MV-4-11 (cell line): ENCODE results near the gene MAPK14.

ENCODE experiments used
- DNase-seq: peaks from one replicate; lab custom pipeline; 2025; lab: John Stamatoyannopoulos, UW

The MAPK14 gene

DNA sequence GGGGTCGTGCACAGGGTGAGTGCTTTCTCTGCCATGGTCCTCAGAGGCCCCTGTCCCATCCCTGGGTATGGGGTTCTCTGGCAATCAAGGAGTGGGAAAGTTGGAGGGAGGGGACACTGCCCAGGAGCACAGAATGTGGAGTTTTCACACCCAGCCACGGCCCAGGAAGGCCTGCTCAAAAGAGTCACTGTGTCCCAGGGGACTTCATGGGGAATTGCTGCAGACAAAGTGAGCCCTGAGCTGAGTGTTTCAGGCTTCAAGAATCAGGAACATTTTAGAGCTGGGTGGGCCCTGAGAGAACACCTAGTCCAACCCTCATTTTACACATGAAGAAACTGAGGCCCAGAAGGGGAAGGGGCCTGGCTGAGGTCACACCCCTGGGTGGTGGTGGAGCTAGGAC lies 108.4 kb downstream of the MAPK14 start:
- no peak for DNase-seq

- DNase-seq: no peak
Observed at GRCh38 chr6:36136551-36136950, 108.9 kb downstream of the MAPK14 start.

GRCh38 chr6:36138667-36139066 lies 111.1 kb downstream of the MAPK14 start:
- no peak for DNase-seq

- DNase-seq: peak; percentile 13
Observed at GRCh38 chr6:36139431-36139830, 111.8 kb downstream of the MAPK14 start.

DNA sequence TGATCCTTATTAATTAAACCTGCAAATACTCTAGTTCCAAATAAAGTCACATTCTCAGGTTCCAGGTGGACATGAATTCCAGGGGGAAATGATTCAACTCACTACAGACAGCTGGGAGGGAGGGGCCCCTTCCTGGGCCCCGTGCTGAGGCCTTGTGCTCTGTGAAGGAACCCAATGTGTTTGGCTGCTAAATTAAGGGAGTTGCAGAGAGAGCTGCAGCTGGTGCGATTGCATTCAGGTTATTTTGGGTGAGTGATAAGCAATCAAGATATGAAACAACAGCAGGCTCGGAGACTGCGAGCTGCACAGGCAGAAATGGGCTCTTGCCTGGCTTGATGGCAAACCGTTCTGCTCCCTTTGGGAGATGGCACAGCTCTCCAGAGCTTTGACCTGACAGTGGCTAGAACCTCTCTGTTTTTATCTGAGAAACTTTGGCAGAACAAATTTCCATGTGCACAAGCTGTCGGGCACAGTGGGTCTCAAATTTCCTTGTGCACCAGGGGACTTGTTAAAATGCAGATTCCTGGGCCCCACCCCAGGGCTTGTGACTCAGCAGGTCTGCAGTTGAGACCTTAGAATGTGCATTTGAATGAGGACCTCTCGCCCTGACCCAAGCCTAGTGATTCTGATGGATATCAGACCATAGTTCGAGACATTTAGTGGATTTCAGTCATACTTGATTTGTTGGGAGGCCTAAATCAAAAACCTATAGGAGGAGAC lies 112.5 kb downstream of the MAPK14 start:
- DNase-seq: peak; percentile 17

GRCh38 chr6:36141091-36141490 lies 113.5 kb downstream of the MAPK14 start:
- peak; percentile 40 for DNase-seq

DNA sequence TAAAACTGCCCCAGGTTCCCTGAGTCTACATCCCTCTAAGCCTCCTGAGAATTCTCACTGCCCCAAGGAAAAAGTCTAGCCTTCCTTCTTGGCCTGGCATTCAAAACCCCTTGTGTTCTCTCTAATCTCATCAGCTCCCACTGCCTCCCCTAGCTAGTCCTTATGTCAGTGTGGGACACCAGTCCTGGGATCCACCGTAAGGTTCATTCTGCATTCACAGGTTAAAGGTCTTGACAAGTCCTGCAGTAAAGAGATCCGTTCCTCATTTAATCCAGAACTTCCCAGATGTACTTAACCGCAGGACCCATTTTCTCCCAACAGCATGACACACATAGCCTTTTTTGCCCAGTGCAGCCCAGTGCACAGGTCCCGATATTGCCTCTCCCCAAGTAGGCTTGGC lies 114.4 kb downstream of the MAPK14 start:
- DNase-seq: no peak

GRCh38 chr6:36142971-36143838 lies 115.6 kb downstream of the MAPK14 start:
- peak; percentile 84 for DNase-seq

DNA sequence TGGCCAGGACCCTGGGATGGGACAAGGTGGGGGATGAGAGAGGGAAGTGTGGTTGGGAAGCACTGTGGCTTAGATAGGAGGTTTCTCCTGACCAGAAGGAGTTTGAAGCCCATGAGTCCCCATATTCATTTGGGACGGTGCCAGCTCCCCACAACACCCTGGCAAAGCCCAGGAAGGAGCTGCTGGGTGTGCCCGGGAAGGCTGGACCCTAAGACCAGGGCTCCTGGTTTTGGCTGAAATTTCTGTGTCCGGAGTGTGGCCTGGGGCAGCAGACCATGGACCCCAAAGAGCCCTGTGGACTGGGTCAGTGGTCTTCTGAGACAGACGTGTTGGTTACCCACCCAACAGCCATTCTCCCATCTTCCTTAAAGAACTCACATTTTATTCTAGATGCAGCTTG lies 117.9 kb downstream of the MAPK14 start:
- DNase-seq: no peak

DNA sequence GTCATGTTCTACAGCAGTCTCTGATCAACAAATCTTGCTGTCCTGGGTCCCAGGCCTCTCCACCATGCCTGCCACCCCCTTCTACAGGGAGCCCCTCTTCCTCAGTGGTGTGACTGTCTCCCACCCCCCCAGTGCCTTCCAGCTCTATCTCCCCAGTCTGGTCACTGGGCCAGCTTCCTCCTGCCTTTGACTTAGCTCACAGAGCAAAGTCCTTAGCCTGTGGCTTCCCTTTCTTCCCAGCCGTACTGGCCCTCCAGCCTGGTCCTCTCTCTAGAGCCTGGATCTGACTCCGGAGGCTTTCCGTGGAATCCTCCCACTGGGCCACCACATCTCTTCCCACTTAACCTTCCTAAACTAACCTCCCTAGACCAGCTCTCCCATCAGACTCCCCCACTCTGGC lies 119.7 kb downstream of the MAPK14 start:
- DNase-seq: no peak

- no peak for DNase-seq
Observed at GRCh38 chr6:36149476-36149875, 121.9 kb downstream of the MAPK14 start.

DNA sequence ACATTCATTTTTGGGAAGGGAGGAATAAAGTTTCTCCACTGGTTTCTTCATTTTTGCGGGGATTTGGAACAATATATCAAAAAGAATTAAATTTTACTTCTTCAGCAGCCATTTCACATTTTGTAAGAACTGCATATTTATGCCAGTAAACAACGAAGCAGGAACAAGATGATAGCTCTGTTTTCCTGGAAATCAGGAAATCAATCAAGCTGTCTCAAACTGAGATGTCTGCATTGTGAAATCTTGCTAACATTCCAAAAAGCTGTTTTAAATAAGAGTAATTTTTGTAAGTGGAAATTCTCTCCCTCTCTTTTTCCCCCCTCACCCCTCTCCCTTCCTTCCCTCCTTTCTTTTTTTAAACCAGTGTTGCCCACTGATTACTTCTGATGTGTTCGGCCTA lies 122.7 kb downstream of the MAPK14 start:
- no peak for DNase-seq

- no peak for DNase-seq
Observed at GRCh38 chr6:36154286-36154685, 126.7 kb downstream of the MAPK14 start.

DNA sequence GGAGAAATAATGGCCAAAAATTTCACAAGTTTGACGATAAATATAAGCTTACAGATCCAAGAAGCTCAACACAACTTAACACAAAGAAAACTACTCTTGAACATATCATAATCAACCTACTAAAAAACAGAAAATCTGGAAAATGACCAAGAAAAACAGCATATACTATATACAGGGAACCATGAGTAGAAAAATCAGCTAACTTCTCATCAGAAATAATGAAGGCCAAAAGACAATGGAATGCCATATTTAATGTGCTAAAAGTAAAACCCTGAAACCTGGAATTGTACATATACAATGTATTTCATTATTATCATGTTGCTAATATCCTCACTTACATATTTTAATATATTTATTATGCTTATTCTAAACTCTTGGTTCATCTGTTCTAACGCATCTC lies 128.1 kb downstream of the MAPK14 start:
- DNase-seq: no peak

GRCh38 chr6:36160147-36160760 lies 132.6 kb downstream of the MAPK14 start:
- no peak for DNase-seq
